GM18909 (cell line): ENCODE data around the gene CORO1C.
A peak's percentile ranks its signal among the peaks of the same experiment; 100 is the strongest.
"Not testable (repeated sequence)": the region's sequence is repeated elsewhere in the genome, so short reads cannot be mapped to it uniquely, and the experiment has no call there.

ENCODE experiments used
- ATAC-seq: cut with Tn5 transposase; IDR thresholded peaks from one replicate; pipeline ENCODE4 v1.9.1; 2021; ENCODE audit warnings: mild to moderate bottlenecking; ENCODE audit not compliant: unreplicated experiment, poor library complexity

Gene CORO1C

DNA sequence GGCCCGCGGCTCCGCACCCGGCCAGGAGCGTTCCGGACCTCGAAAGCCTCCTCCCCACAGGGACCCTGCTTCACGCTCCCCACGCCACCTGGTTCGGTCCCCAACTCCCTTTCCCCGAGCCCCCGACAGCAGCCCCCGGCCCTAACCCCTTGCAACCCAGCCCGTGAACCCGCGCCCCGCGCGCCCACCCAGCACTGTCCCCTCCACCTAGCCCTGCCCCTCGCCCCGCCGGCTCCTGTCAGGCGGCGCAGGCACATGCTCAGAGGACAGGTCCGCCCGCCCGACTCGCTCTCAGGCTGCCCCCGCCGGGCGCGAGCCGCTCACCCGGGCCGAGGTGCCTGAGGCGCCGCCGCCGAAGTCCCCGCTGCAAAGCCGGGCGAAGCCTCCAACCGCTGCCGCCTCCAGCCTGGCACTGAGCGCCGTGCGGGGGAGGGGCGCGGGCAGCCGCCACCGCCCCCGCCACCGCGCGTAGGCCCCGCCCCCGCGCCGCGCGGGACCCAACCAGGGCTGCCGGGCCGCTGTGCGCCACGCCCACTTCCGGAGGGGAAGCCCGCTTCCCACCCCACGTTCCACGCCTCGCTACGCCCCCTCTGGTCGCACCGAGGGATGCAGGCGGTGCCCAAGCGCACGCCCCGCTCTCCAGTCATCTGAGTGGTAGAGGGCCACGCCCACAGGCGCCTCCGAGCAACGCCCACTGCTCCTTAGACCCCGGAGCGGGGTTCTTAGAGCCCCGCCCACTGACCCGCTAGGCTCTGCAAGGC, at the start of gene CORO1C:
Gene CORO1C (minus strand): TSS at position 414 of the 761 bp plus-strand sequence. CDS start 30,200 bp downstream, outside the sequence.
- peak; percentile 75 for ATAC-seq

DNA sequence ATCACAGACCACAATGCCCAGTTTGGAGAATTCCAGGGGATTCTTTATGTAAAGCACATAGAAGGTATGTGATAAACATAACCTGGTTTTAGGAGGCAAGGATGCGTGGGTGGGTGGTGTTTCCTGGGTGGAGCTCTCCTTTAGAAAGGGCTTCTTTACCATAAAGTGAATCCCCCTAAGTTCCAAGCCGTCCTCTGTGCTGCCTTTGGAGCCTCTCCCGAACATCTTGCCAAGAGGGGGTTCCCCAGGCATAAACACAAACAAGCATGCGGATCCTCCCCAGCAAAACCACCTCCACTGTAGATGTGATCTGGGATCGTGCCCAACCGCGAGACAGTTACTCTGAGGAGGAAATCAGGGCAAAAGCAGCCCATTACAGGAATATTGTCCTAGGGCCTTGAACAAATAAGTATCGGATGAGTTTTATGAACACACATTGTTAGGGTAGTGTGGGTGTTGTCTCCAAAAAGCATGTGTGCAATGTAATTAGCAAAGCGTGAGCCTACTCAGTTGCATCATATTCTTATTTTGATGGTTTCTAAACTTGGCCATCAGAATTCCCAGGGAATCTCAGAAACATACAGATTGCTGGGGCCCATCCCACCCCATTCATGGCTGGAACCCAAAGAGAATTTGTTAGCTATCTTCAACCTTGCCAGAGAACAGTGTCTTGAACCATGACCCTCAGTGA, 48.8 kb upstream of the CORO1C start:
- ATAC-seq: no peak

DNA sequence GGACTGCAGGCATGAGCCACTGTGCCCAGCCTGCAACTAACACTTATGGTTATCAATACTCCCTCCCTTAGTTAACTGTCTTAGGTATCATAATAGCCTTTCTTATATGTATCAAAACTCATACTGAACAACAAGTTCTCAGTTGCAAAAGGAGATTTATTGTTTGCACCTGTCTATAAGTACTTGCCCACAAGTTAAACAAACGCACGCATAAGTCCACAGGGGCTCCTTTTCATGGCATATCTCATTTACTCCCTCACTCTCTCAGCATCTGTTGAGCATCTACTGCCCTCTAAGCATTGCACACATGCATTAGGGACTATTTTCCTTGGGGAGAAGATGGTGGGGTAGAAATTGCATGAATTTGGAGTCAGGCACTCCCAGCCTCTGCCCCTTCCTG, 46.7 kb upstream of the CORO1C start:
- no peak for ATAC-seq

DNA sequence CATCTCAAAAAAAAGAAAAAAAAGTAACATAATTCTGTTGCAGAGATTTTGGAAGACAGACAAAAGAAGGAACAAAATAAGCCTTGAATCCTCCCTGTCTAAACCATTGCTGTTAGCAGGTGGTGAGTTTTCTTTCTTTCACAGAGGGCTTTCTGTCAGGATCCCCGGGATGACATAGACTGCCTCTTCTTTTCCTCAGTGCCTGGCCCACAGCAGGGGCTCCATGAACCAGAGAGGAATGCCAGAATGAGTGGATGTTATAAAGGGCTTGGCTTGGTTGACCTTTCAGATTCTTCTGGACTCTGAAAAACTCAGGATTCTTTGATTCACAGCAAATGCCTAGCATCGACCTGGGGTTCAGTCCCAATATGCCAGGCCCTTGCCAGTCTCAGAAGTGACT, 45.8 kb upstream of the CORO1C start:
- no peak for ATAC-seq

DNA sequence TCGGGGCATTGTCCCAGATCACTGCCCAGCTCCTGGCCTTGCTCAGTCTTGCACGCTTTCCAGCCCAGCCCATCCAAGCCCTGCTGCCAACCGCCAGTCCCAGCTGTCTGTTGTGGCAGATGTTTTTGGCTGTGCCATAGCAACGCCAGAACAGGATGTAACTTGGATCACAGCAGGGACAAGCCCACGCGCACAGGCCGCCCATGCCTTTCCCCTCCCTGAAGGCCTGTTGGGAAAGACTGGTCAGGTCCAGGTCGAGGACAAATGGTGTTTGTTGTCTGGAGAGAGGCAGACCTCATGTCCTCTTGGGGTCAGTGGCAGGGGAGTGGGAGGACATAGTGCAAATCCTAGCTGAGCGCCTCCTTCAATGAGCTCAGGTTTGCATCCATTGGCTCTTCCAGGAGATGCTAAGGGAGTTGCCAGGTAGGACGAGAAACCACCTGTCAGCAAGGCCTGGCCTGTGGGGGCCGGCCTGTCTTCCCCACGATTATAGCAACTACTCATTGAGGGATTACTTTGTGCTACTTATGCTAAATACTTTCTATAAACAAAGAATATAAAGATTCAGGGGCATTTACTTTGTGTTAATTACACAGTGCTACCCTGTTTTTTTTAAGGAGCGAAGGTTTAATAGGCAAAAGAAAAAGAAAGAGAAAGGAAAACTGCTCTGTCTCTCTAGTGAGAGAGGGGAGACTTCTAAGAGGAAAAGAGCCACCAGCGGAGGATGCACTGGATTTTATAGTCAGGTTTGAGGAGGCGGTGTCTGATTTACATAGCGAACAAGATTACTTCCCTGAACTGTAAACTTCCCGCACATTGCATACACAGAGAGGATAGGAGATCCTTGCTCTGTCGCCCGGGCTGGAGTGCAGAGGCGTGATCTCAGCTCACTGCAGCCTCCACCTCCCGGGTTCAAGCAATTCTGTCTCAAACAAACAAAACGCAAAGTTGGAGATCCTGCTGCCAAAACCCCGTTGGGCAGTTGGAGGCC, 42.8 kb upstream of the CORO1C start:
- no peak for ATAC-seq

- ATAC-seq: no peak
Observed at GRCh38 chr12:108772891-108773797, 41.8 kb upstream of the CORO1C start.

- peak; percentile 53 for ATAC-seq
Observed at GRCh38 chr12:108772247-108772646, 40.9 kb upstream of the CORO1C start.

DNA sequence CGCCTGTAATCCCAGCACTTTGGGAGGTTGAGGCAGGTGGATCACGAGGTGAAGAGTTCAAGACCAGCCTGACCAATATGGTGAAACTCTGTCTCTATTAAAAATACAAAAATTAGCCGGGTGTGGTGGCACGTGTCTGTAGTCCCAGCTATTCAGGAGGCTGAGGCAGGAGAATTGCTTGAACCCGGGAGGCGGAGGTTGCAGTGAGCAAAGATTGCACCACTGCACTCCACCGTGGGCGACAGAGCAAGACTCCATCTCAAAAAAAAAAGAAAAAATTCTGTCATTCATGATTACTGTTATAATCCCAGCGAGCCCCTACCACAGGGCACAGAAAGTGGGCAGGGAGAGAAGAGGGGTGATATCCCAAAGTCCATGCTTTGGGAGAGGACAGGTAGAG, 40.5 kb upstream of the CORO1C start:
- ATAC-seq: not testable (repeated sequence)

DNA sequence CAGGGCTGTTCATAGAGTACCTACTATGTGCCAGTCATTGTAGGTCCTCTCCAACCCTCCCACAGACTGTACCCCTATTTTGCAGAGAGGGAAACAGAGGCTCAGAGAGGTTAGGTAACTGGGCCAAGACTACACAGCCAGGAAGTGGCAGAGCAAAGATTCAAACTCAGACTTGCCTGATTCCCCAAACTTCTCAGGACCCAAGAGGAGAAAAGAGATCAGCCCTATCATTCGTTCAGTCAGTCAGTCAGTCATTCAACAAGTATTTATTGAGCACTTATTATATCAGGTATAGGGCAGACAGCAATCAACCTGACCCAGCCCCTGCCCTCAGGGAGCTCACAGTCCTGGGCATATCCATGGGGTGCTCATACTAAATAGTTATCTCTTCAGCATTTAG, 39.6 kb upstream of the CORO1C start:
- ATAC-seq: no peak

GRCh38 chr12:108770269-108770829, 39.0 kb upstream of the CORO1C start:
- ATAC-seq: no peak

GRCh38 chr12:108768591-108769500, 37.5 kb upstream of the CORO1C start:
- ATAC-seq: peak; percentile 46

DNA sequence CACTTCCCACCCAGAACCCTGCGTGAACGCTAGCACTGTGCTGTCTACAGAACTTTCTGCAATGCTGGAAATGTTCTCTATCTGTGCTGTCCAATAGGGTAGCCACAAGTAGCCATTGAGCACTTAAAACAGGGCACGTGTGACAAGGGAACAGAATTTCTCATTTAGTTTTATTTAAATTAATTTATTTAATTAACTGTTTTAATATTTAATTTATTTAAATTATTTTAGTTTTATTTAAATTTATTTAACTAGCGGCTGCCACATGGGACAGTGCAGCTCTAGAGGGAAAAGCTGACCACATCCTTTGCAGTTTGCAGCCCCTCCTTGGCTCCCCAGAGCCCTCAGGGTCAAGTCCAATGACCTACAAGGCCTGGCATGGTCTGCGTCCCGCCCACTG, 35.0 kb upstream of the CORO1C start:
- ATAC-seq: no peak

GRCh38 chr12:108765289-108765764, 34.0 kb upstream of the CORO1C start:
- ATAC-seq: no peak

DNA sequence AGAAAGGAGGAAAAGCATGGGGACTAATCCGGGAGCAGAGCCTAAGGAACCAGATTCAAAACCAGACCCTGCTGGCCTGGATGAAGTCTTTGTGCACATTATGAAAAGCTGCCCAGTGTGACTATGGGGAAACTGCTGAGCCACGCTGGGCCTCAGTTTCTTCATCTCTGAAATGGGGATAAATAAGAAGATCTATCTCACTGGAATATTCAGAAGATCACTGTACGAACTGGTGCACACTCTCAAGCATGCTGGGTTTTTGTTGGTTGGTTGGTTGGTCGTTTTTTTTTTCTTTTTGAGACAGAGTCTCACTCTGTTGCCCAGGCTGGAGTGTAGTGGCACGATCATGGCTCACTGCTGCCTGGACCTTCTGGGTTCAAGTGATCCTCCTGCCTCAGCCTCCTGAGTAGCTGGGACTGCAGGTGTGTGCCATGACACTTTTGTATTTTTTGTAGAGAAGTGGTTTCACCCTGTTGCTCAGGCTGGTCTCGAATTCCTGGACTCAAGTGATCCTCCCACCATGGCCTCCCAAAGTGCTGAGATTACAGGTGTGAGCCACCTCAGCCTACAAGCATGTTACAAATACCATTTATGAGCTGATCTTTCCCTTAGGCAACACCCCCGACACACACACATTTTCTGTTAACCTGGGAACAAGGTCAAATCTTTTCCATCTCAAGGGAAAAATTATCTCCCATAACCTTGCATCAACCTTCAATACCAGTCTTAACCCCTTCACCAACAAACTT, 33.4 kb upstream of the CORO1C start:
- ATAC-seq: no peak

DNA sequence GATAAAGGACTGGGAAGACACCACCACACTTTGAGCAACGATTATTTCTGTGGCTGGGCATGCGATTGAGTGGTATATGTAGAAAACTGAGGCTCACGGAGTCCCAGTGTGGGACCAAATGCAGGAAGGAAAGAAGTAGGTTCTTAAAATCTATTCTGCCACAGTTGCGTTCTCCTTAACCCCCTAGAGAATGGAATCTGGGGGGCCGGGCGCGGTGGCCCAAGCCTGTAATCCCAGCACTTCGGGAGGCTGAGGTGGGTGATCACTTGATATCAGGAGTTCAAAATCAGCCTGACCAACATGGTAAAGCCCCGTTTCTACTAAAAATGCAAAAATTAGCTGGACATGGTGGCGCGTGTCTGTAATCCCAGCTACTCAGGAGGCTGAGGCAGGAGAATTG, 29.9 kb upstream of the CORO1C start:
- no peak for ATAC-seq

DNA sequence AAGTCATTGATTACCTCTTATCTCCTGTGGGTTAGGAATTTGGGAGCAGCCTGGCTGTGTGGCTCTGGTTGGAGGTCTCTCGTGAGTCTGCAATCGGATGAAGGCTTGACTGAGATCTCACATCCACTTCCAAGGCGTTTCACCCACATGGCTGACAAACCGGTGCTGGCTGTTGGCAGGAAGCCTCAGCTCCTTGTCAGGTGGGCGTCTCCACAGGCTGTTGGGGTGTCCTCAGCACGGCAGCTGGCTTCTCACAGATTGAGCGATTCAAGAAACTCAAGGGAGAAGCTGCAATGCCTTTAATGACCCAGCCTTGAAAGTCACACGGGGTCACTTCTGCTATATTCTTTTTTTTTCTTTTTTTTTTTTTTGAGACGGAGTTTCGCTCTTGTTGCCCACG, 28.6 kb upstream of the CORO1C start:
- no peak for ATAC-seq

DNA sequence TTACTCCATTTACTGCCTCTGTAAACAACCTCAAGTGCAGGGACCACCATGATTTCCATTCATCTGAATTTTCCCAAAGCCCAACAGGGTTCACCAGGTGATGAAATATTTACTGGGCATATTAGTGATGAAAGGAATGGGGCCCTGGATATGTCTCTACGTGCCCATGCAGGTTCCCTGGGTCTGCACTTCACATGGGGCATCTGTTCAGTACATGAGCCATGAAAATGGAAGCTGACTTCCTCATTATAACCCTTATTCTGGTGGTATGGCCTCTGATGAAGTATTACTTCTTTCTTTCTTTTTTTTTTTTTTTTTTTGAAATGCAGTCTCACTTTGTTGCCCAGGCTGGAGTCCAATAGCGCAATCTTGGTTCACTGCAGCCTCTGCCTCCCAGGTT, 26.5 kb upstream of the CORO1C start:
- ATAC-seq: no peak

- no peak for ATAC-seq
Observed at GRCh38 chr12:108756421-108756820, 25.1 kb upstream of the CORO1C start.
